HCT116 (cell line): ENCODE measurements around the gene TMEM86B. TPM values are rescaled to one million over a fixed set of nuclear protein-coding genes. Genes with fewer than 3 reads are reported as not detected.

Source experiments
- ATAC-seq: fragments of 200-7000 bp; cut with Tn5 transposase; 2 replicates; pipeline ENCODE4 v1.9.1; 2020; ENCODE audit warnings: mild to moderate bottlenecking, moderate library complexity
- BruUV-seq: library from RNA; stranded (reverse); fragments of 400-500 nt; replicated peaks from 2 replicates; lab custom pipeline; 2021; lab: Mats Ljungman, UMichigan
- CTCF ChIA-PET: fragments of 300-600 bp; sonication (Branson Sonifier 250); formaldehyde crosslinking; loops from one replicate; lab custom pipeline; 2021; ENCODE audit warnings: antibody characterized with exemption; lab: Charles Lee
- POLR2A ChIA-PET: fragments of 300-600, 350-600 bp; sonication (Branson Sonifier 250); formaldehyde crosslinking; loops from one replicate; lab custom pipeline; 2021; ENCODE audit warnings: antibody characterized with exemption; lab: Charles Lee
- RAD21 ChIA-PET, 2 experiments: fragments of 300-600 bp; sonication (Branson Sonifier 250); formaldehyde crosslinking; loops; one replicate each; lab custom pipeline; 2023; ENCODE audit warnings: low total read pairs in 2 of 2; ENCODE audit not compliant: uncharacterized antibody in 2 of 2, unreplicated experiment in 2 of 2, low non-redundant PET in 1 of 2; lab: Charles Lee
- DNase-seq: peaks from one replicate; pipeline ENCODE4 v3.0.0-alpha.2; 2010; ENCODE audit warnings: low read depth, low spot score
- H2AFZ ChIP-seq: fragments of 200-600 bp; shearing (Covaris generic), sonication (generic); 2 replicates; pipeline ENCODE4 v1.6.1; 2017; ENCODE audit warnings: low read depth, mixed run types, mixed read lengths, antibody characterized with exemption, low read length; ENCODE audit not compliant: poor library complexity, severe bottlenecking
- H3K27ac ChIP-seq: 2 replicates; pipeline ENCODE4 v1.5.1; 2012; ENCODE audit warnings: low read depth, low read length
- H3K27me3 ChIP-seq: fragments of 200-600 bp; sonication (generic); 2 replicates; pipeline ENCODE4 v1.6.1; 2016; ENCODE audit warnings: mixed run types, low read length, mixed read lengths; ENCODE audit not compliant: insufficient read depth
- H3K36me3 ChIP-seq, 2 experiments: fragments of 200-500 bp in 1 of 2; fragments of 200-600 bp in 1 of 2; sonication (Bioruptor generic) in 1 of 2; sonication (generic) in 1 of 2; 2 replicates each; pipeline versions ENCODE4 v1.5.1 to v1.6.1; 2014 to 2016; ENCODE audit warnings: low read length in 2 of 2, inconsistent platforms in 1 of 2, mixed read lengths in 1 of 2, mixed run types in 1 of 2; ENCODE audit not compliant: insufficient read depth in 2 of 2, control insufficient read depth in 1 of 2
- H3K4me1 ChIP-seq, 2 experiments: fragments of 200-600 bp in 1 of 2; sonication (generic) in 1 of 2; 2 replicates each; pipeline versions ENCODE4 v1.5.1 to v1.6.1; 2012 to 2017; ENCODE audit warnings: low read length in 2 of 2, inconsistent platforms in 1 of 2, mild to moderate bottlenecking in 1 of 2, mixed read lengths in 1 of 2, mixed run types in 1 of 2, moderate library complexity in 1 of 2; ENCODE audit not compliant: insufficient read depth in 2 of 2, control insufficient read depth in 1 of 2
- H3K4me2 ChIP-seq: fragments of 200-600 bp; sonication (generic); 2 replicates; pipeline ENCODE4 v1.6.1; 2017; ENCODE audit warnings: mixed run types, low read length, mixed read lengths
- H3K4me3 ChIP-seq, 2 experiments: fragments of 200-600 bp in 1 of 2; sonication (generic) in 1 of 2; replicated peaks in 1 of 2; 2 replicates each; pipeline ENCODE4 v1.5.1; 2011 to 2016; ENCODE audit warnings: low read length in 2 of 2, control low read depth in 1 of 2, low read depth in 1 of 2, mild to moderate bottlenecking in 1 of 2, mixed read lengths in 1 of 2, mixed run types in 1 of 2
- H3K79me2 ChIP-seq: fragments of 200-600 bp; sonication (generic); 2 replicates; pipeline ENCODE4 v1.6.1; 2017; ENCODE audit warnings: mild to moderate bottlenecking, mixed run types, low read length, moderate library complexity, mixed read lengths; ENCODE audit not compliant: insufficient read depth
- H3K9ac ChIP-seq: fragments of 200-600 bp; sonication (generic); 2 replicates; pipeline ENCODE4 v1.6.1; 2016; ENCODE audit warnings: low read length, mixed read lengths
- H3K9me2 ChIP-seq: fragments of 200-600 bp; sonication (generic), shearing (Covaris generic); 2 replicates; pipeline ENCODE4 v1.6.1; 2017; ENCODE audit warnings: mixed run types, mild to moderate bottlenecking, moderate library complexity; ENCODE audit not compliant: insufficient read depth
- H3K9me3 ChIP-seq, 2 experiments: fragments of 200-500 bp in 1 of 2; fragments of 200-600 bp in 1 of 2; sonication (Bioruptor generic) in 1 of 2; sonication (generic) in 1 of 2; 2 replicates each; pipeline ENCODE4 v1.6.1; 2014 to 2017; ENCODE audit warnings: low read length in 2 of 2, mixed read lengths in 2 of 2, inconsistent platforms in 1 of 2, low read depth in 1 of 2, mild to moderate bottlenecking in 1 of 2, mixed run types in 1 of 2, moderate library complexity in 1 of 2; ENCODE audit not compliant: control insufficient read depth in 1 of 2, insufficient read depth in 1 of 2
- H4K20me1 ChIP-seq: fragments of 200-600 bp; sonication (generic), shearing (Covaris generic); 2 replicates; pipeline ENCODE4 v1.6.1; 2017; ENCODE audit warnings: mixed run types, mild to moderate bottlenecking, moderate library complexity; ENCODE audit not compliant: insufficient read depth
- ATF3 ChIP-seq: IDR thresholded peaks from 2 replicates; pipeline ENCODE4 v1.6.1; 2012
- CBX3 ChIP-seq: IDR thresholded peaks from 2 replicates; pipeline ENCODE4 v1.6.1; 2012; ENCODE audit warnings: low read depth
- CEBPB ChIP-seq: IDR thresholded peaks from 2 replicates; pipeline ENCODE4 v1.6.1; 2012; ENCODE audit warnings: low read depth
- EZH2phosphoT487 ChIP-seq: fragments of 200-600 bp; IDR thresholded peaks from 2 replicates; pipeline ENCODE4 v1.6.1; 2018; ENCODE audit warnings: antibody characterized with exemption, borderline replicate concordance
- FOSL1 ChIP-seq: IDR thresholded peaks from 2 replicates; pipeline ENCODE4 v1.6.1; 2012; ENCODE audit warnings: low read depth
- POLR2A ChIP-seq: IDR thresholded peaks from 2 replicates; pipeline ENCODE4 v1.7.0; 2011; ENCODE audit warnings: borderline replicate concordance; ENCODE audit not compliant: insufficient read depth, insufficient read length; ENCODE audit errors: extremely low read depth
- POLR2AphosphoS5 ChIP-seq: IDR thresholded peaks from 2 replicates; pipeline ENCODE4 v1.6.1; 2011; ENCODE audit warnings: mild to moderate bottlenecking, low read depth, low read length, moderate library complexity
- RAD21 ChIP-seq: IDR thresholded peaks from 2 replicates; pipeline ENCODE4 v1.6.1; 2012; ENCODE audit warnings: low read depth, mild to moderate bottlenecking
- REST ChIP-seq: IDR thresholded peaks from 2 replicates; pipeline ENCODE4 v1.6.1; 2012; ENCODE audit warnings: low read depth
- SP1 ChIP-seq: IDR thresholded peaks from 2 replicates; pipeline ENCODE4 v1.6.1; 2012; ENCODE audit warnings: low read depth
- SRF ChIP-seq: IDR thresholded peaks from 2 replicates; pipeline ENCODE4 v1.6.1; 2012; ENCODE audit warnings: low read depth
- TCF7L2 ChIP-seq: IDR thresholded peaks from 2 replicates; pipeline ENCODE4 v1.7.0; 2011; ENCODE audit warnings: borderline replicate concordance, inconsistent platforms; ENCODE audit not compliant: insufficient read depth, insufficient read length; ENCODE audit errors: extremely low read depth
- YY1 ChIP-seq: IDR thresholded peaks from 2 replicates; pipeline ENCODE4 v1.6.1; 2011; ENCODE audit warnings: low read length, low read depth, moderate library complexity, mild to moderate bottlenecking; ENCODE audit not compliant: insufficient replicate concordance; ENCODE audit errors: extremely low read depth
- ZBTB33 ChIP-seq: IDR thresholded peaks from 2 replicates; pipeline ENCODE4 v1.6.1; 2011; ENCODE audit warnings: mild to moderate bottlenecking, low read length, moderate library complexity; ENCODE audit not compliant: insufficient replicate concordance; ENCODE audit errors: extremely low read depth
- ZFX ChIP-seq: fragments of 450-650 bp; IDR thresholded peaks from 2 replicates; pipeline ENCODE4 v1.6.1; 2017
- ZNF274 ChIP-seq: fragments of 200-500 bp; sonication (Bioruptor generic); IDR thresholded peaks from 2 replicates; pipeline ENCODE4 v1.6.1; 2014; ENCODE audit warnings: mild to moderate bottlenecking, low read depth, low read length, inconsistent platforms
- intact Hi-C: fragments of 100-400 bp; cut with micrococcal nuclease; formaldehyde crosslinking; loops from 2 replicates; pipeline ENCODE4 v1.10.0; 2022
- total RNA-seq: library from RNA; stranded (reverse); gene quantifications from one replicate; pipeline ENCODE4 v1.2.1, GENCODE V29; 2021; ENCODE audit not compliant: unreplicated experiment

The TMEM86B gene
- total RNA-seq, 1 experiment from 2014 or later, result 10.6 TPM

- Histone ChIP-seq H2AFZ (no peak overlapping the region), H3K79me2 (peaks cover 99% of the 10 kb centered on the region), H3K9ac (no peak overlapping the region), H3K4me2 (no peak overlapping the region), H4K20me1 (no peaks in the 10 kb centered on the region), H3K4me1 (peaks cover 9 to 26% of the 10 kb centered on the region in 2 experiments), H3K9me3 (no peaks in the 10 kb centered on the region), H3K27me3 (no peaks in the 10 kb centered on the region), H3K9me2 (no peaks in the 10 kb centered on the region), H3K36me3 (peaks cover 2 to 9% of the 10 kb centered on the region in 2 experiments; a peak in 3 of 4 replicates), H3K27ac (no peak overlapping the region), H3K4me3 (no peak overlapping the region)
- intact Hi-C loops, result no loop called here
- ChIA-PET POLR2A (no interaction called here), RAD21 (no interaction called here), CTCF (no interaction called here)
- ATAC-seq (no peak), DNase-seq (no peak)
- TF ChIP-seq CEBPB, result no peak
- no peak for TF ChIP-seq SP1
- no peak for TF ChIP-seq EZH2phosphoT487
- TF ChIP-seq REST, result no peak
- TF ChIP-seq SRF, result no peak
- no peak for TF ChIP-seq POLR2A
- no peak for TF ChIP-seq RAD21
- no peak for TF ChIP-seq POLR2AphosphoS5
- no peak for TF ChIP-seq FOSL1
- TF ChIP-seq YY1, result no peak
- no peak for TF ChIP-seq ZBTB33
- TF ChIP-seq CBX3, result no peak
- no peak for TF ChIP-seq TCF7L2
- no peak for TF ChIP-seq ZFX
- no peak for TF ChIP-seq ZNF274
- no peak for TF ChIP-seq ATF3
- no TSS peak for BruUV-seq
These were observed 24.4 kb upstream of the TMEM86B start for GRCh38 chr19:55252760-55253663.
